K562 (cell line): ENCODE measurements around the gene ALOX5. TPM values are rescaled to one million over a fixed set of nuclear protein-coding genes. Genes with fewer than 3 reads are reported as not detected.

Source experiments
- CAMTA2 ChIP-seq: fragments of 250-450 bp; sonication (Bioruptor Pico); conservative IDR thresholded peaks from 2 replicates; pipeline ENCODE4 v1.5.1; 2022
- ETV5 ChIP-seq: sonication (generic); formaldehyde crosslinking; IDR thresholded peaks from 2 replicates; pipeline ENCODE4 v1.4.0; 2020; ENCODE audit warnings: low read depth, mild to moderate bottlenecking, missing genetic modification reagents
- JUND ChIP-seq, 2 experiments: IDR thresholded peaks; 2 replicates in 1 of 2; 3 replicates in 1 of 2; pipeline ENCODE4 v1.6.1; 2011; ENCODE audit warnings: borderline replicate concordance in 2 of 2, low read depth in 2 of 2, low read length in 2 of 2, improper control_type of control experiment in 1 of 2, missing biosample characterization in 1 of 2, missing genetic modification characterization in 1 of 2, missing genetic modification reagents in 1 of 2
- MTA3 ChIP-seq: fragments of 450-650 bp; formaldehyde crosslinking; IDR thresholded peaks from 2 replicates; pipeline ENCODE4 v1.6.1; 2017; ENCODE audit warnings: mild to moderate bottlenecking, borderline replicate concordance
- NRF1 ChIP-seq, 2 experiments: fragments of 450-650 bp; IDR thresholded peaks in 1 of 2; conservative IDR thresholded peaks in 1 of 2; 2 replicates each; pipeline ENCODE4 v1.6.1; 2014; ENCODE audit warnings: mild to moderate bottlenecking in 2 of 2
- SIX5 ChIP-seq, 2 experiments: IDR thresholded peaks; 2 replicates each; pipeline ENCODE4 v1.6.1; 2011; ENCODE audit warnings: low read length in 2 of 2, borderline replicate concordance in 1 of 2, low read depth in 1 of 2, mild to moderate bottlenecking in 1 of 2, moderate library complexity in 1 of 2; ENCODE audit not compliant: insufficient read depth in 1 of 2
- SREBF2 ChIP-seq: sonication (generic); formaldehyde crosslinking; IDR thresholded peaks from 2 replicates; pipeline ENCODE4 v1.4.0; 2020; ENCODE audit warnings: mild to moderate bottlenecking, missing genetic modification reagents
- TAF1 ChIP-seq: IDR thresholded peaks from 2 replicates; pipeline ENCODE4 v1.6.1; 2011; ENCODE audit warnings: mild to moderate bottlenecking, low read length, moderate library complexity; ENCODE audit not compliant: insufficient read depth, control insufficient read depth, severe bottlenecking; ENCODE audit errors: extremely low read depth
- ZNF12 ChIP-seq: sonication (generic); formaldehyde crosslinking; IDR thresholded peaks from 2 replicates; pipeline ENCODE4 v1.4.0; 2020; ENCODE audit warnings: mild to moderate bottlenecking, missing genetic modification reagents
- ZNF318 ChIP-seq, 2 experiments: fragments of 450-650 bp; IDR thresholded peaks; 2 replicates each; pipeline ENCODE4 v1.6.1; 2016; ENCODE audit warnings: mild to moderate bottlenecking in 2 of 2, borderline replicate concordance in 1 of 2, low read depth in 1 of 2, moderate library complexity in 1 of 2
- ZNF655 ChIP-seq: fragments of 250-450 bp; sonication (Bioruptor Pico); IDR thresholded peaks from 2 replicates; pipeline ENCODE4 v1.5.0; 2021
- polyA plus RNA-seq, 8 experiments: library from polyadenylated mRNA; depleted of rRNA in 4 of 8; stranded (reverse) in 5 of 8; unstranded in 3 of 8; fragments of >200 nt; fragmentation: Nextera tagmentation in 2 of 8; fragmentation: Illumina TruSeq in 1 of 8; extraction: Ambion mirVana in 2 of 8; extraction: Trizol in 1 of 8; gene quantifications; 2 replicates each; pipeline versions ENCODE4 v1.2.1 to v1.2.3, GENCODE V29; 2011 to 2014; ENCODE audit warnings: inconsistent platforms in 1 of 8, missing spikeins in 1 of 8
- total RNA-seq, 7 experiments: library from RNA; depleted of rRNA in 6 of 7; stranded (reverse); fragments of >200 nt in 6 of 7; fragmentation: Illumina TruSeq in 2 of 7; extraction: Trizol in 2 of 7; gene quantifications; 2 replicates each; pipeline versions ENCODE4 v1.2.1 to v1.2.3, GENCODE V29; 2011 to 2021; ENCODE audit warnings: low replicate concordance in 1 of 7
- TF ChIP-seq, protein P1 (sequence below): sonication (generic); formaldehyde crosslinking; IDR thresholded peaks from 2 replicates; pipeline ENCODE4 v1.9.0; 2022; ENCODE audit warnings: mild to moderate bottlenecking, missing genetic modification reagents

ALOX5 gene
- total and polyA plus RNA-seq, 9 of the 15 experiments (the other 6 are each of a cell fraction or from before 2014, with no cell fraction given): 0.10 to 2.4 (median 1.4) TPM

DNA sequence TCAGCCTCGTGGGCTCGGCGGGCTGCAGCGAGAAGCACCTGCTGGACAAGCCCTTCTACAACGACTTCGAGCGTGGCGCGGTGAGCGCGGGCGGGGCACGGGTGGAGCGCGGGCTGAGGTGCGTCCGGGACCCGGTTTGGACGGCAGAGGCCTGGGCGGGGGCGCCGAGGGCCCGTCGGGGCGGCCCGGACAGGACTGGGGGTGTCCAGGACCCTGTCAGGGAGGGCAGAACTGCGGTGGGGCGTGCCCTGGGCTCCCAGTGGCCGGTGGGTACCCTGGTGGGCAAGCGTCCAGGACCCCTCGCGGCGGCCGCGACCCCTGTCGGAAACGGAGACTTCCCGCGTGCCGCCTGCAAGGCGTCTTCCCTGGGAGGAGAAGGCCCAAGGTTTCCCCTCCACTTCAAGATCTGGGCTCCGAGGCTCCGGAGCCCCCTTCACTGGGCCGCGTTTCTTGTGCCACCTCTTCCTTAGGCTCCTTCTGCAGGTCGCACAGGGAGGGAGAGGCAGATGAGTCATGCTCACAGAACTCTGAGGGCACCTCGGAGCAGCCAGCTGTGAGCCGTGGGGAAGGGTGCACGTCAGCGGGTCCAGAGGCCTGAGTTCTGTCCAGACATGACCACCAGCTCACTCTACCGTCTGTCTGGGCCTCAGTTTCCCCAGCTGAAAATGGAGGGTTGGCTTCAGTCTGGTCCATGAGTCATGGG lies 485 bp downstream of the ALOX5 start (continued):
- TF ChIP-seq ZNF318 (IDR thresholded peaks at IDR 0.05; ENCODE audit: borderline replicate concordance in 1 of 2, low read depth in 1 of 2): no peak
- TF ChIP-seq TAF1: no peak
- no peak; the same call in 1 of the 2 replicates for TF ChIP-seq ZNF655
- TF ChIP-seq JUND (IDR thresholded peaks at IDR 0.05; ENCODE audit: borderline replicate concordance, low read depth, low read length): peak; percentile 59
- no peak; the same call in 2 of the 3 replicates for TF ChIP-seq JUND (tag; IDR thresholded peaks at IDR 0.05; ENCODE audit: borderline replicate concordance, low read depth, low read length)
- TF ChIP-seq SREBF2 (CRISPR knock-in tag): no peak
- TF ChIP-seq MTA3: peak; percentile 19; the same call in 1 of the 2 replicates
- TF ChIP-seq NRF1 (conservative IDR thresholded peaks at IDR 0.05 in 1 of 2, IDR thresholded peaks at IDR 0.05 in 1 of 2): peak in 1 of 2 experiments; percentile 37; a peak in 1 of 4 replicates
- TF ChIP-seq ZNF12 (CRISPR knock-in tag): no peak
- no peak for TF ChIP-seq ETV5 (CRISPR knock-in tag)
- TF ChIP-seq, protein P1, sequence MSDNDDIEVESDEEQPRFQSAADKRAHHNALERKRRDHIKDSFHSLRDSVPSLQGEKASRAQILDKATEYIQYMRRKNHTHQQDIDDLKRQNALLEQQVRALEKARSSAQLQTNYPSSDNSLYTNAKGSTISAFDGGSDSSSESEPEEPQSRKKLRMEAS: peak; percentile 56
- TF ChIP-seq SIX5 (IDR thresholded peaks at IDR 0.05; ENCODE audit: borderline replicate concordance in 1 of 2, insufficient read depth in 1 of 2, low read depth in 1 of 2, low read length in 2 of 2): no peak
- TF ChIP-seq CAMTA2: 0 out of 2 replicates have a peak, but pooled peaks have one; percentile 15
